NCI-H1417 (cell line): ENCODE results near the gene EGFR.

ENCODE experiments used
- DNase-seq, 3 experiments: peaks; one replicate each; lab custom pipeline; 2025; lab: John Stamatoyannopoulos, UW

Gene EGFR

DNA sequence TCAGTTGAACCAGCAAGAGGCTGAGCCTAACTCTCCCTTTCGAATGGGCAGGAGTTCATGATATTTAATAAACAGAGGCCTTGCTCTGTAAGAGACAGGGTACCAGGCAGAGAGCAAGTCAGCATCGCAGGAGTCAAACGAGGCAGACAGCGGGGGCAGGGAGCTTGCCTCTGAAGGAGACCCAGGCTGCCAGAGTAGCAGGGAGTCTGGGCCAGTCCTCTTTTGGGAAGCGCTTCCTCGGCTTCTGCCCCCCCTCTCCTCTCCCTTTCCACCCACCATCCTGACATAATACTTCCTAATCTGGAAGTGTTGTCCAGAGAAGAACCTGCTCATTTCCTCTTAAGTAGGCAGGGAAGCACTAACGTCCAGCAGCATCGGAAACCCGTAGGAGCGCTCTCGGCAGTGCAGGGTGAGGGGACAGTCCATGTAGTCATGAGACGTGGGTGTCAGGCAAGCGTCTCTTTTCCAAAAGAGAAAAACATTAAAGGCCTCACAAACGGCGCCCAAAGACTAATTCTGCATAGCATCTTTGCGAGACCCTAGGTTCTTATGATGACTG is 171.1 kb downstream of the EGFR start:
- DNase-seq = no peak

DNA sequence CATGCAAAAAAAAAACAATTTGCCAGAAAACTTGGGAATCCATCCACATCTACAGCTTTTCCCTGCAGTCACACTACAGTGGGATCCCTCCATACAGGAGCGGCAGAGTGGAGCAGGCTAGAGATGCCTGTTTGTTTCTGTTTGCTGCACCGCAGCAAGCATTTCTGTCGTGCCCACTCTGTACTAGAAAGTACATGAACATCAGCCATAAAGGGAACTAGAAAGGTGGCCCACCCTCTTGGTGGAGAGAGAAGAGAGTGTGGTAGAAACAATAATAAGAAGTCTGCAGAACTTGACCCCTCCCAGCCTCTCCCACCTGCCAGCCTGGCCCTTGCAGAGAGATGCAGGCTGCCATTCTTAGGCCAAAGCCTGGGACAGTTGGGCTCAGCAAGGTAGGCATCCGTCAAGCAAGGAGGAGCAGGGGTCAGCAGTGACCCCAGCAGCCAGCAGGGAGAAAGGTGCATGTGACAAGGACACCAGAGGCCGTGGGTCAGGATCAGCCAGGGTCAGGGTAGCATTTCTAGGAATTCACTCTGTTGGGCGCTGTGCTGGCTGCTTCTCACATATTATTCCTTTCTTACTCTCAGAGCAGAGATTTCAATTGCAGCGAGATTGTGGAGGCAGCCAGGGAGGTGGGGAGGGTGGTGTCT is 171.8 kb downstream of the EGFR start:
- DNase-seq = no peak

DNA sequence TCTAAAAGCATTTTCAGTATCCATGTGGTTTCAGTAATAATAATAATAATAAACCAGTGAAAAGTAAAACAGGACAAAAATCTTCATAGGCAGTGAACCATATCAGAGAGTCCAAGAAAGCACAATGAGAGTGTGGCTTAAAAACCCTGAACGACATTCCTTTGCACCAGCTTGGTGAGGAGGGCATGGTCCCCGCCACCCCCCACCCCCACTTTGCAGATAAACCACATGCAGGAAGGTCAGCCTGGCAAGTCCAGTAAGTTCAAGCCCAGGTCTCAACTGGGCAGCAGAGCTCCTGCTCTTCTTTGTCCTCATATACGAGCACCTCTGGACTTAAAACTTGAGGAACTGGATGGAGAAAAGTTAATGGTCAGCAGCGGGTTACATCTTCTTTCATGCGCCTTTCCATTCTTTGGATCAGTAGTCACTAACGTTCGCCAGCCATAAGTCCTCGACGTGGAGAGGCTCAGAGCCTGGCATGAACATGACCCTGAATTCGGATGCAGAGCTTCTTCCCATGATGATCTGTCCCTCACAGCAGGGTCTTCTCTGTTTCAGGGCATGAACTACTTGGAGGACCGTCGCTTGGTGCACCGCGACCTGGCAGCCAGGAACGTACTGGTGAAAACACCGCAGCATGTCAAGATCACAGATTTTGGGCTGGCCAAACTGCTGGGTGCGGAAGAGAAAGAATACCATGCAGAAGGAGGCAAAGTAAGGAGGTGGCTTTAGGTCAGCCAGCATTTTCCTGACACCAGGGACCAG is 172.5 kb downstream of the EGFR start:
- no peak for DNase-seq

DNA sequence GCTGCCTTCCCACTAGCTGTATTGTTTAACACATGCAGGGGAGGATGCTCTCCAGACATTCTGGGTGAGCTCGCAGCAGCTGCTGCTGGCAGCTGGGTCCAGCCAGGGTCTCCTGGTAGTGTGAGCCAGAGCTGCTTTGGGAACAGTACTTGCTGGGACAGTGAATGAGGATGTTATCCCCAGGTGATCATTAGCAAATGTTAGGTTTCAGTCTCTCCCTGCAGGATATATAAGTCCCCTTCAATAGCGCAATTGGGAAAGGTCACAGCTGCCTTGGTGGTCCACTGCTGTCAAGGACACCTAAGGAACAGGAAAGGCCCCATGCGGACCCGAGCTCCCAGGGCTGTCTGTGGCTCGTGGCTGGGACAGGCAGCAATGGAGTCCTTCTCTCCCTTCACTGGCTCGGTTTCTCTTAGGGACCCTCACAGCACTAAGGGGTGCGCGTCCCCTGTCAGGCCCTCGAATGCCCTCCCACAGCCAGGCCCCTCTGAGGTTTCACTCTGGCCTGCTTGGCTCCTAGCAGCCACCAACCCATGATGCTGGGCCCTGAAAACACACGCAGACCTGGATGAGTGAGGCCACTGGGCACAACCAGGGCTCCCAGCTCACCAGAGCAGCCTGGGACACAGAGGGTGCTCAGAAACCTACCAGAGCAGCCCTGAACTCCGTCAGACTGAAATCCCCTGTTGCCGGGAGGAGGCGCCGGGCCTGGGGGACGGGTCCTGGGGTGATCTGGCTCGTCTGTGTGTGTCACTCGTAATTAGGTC is 173.3 kb downstream of the EGFR start:
- no peak for DNase-seq

- no peak for DNase-seq
Measured at GRCh38 chr7:55192723-55193122, 173.9 kb downstream of the EGFR start.

DNA sequence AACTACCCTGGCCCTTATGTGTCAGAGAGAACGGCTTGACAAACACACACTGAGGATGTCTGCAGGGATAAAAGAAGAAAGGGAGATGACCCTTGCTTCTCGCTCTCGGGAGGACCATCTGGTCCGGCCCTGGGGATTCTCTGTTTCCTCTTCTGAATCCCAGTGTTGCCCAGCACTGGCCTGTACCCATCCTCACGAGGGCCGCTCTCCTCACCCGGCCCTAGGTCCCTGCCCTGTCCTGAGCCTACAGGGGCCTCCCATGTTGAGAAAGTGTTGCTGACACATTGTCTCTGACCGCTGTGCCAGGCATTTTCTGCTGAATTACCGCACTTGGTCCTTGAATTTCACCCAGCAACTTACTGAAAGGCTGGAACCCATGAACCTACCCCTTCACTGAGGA is 174.4 kb downstream of the EGFR start:
- DNase-seq = no peak

- DNase-seq = no peak
Measured at GRCh38 chr7:55194522-55194921, 175.7 kb downstream of the EGFR start.

DNA sequence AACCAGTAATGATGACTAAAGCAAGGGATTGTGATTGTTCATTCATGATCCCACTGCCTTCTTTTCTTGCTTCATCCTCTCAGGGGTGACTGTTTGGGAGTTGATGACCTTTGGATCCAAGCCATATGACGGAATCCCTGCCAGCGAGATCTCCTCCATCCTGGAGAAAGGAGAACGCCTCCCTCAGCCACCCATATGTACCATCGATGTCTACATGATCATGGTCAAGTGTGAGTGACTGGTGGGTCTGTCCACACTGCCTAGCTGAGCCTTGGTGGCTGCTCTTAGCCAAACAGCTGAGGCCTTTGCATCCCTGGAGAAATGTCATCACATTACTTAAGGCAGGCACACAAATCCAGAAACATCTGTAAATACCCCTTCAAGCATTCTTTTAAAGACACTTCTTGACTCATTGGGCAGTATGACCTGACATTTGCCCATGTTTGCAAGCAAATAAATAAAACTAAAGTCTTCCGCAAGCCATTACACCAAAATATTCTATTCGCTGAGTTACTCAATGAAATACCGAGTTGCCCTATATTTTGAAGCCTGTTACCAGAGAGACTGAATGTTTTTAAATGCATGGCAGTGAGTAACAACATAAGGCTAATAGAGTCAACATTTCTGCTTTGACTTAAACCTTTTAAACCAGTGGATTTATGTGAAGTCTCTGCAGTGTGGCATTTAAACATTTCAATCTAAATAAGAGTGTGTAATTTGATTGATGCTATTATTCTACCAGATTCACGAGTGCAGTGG is 180.0 kb downstream of the EGFR start:
- DNase-seq = no peak

- DNase-seq = no peak
Measured at GRCh38 chr7:55199418-55199817, 180.6 kb downstream of the EGFR start.

GRCh38 chr7:55200441-55200840 is 181.6 kb downstream of the EGFR start:
- no peak for DNase-seq

- no peak for DNase-seq
Measured at GRCh38 chr7:55202150-55202913, 183.5 kb downstream of the EGFR start.

DNA sequence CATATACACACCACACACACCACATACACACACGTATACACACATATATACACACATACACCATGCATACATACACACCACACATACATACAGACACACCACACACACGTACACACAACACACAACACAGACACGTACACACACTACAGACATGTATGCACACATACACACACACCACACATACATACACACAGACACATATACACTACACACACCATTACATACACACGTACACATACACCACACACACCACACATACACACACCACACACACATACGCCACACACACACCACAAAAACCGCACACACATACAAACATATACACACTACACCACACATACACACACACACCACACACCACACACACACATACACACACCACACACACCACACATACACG is 184.5 kb downstream of the EGFR start:
- DNase-seq = no peak

DNA sequence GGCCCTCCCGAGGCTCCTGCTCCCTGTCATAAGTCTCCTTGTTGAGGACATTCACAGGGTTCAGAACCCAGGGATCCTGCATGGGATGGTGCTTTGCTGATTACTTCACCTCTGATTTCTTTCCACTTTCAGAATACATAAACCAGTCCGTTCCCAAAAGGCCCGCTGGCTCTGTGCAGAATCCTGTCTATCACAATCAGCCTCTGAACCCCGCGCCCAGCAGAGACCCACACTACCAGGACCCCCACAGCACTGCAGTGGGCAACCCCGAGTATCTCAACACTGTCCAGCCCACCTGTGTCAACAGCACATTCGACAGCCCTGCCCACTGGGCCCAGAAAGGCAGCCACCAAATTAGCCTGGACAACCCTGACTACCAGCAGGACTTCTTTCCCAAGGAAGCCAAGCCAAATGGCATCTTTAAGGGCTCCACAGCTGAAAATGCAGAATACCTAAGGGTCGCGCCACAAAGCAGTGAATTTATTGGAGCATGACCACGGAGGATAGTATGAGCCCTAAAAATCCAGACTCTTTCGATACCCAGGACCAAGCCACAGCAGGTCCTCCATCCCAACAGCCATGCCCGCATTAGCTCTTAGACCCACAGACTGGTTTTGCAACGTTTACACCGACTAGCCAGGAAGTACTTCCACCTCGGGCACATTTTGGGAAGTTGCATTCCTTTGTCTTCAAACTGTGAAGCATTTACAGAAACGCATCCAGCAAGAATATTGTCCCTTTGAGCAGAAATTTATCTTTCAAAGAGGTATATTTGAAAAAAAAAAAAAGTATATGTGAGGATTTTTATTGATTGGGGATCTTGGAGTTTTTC is 186.5 kb downstream of the EGFR start:
- DNase-seq = no peak

- no peak for DNase-seq
Measured at GRCh38 chr7:55206235-55207029, 187.6 kb downstream of the EGFR start.

- DNase-seq = no peak
Measured at GRCh38 chr7:55207436-55208125, 188.8 kb downstream of the EGFR start.

GRCh38 chr7:55209366-55209765 is 190.5 kb downstream of the EGFR start:
- DNase-seq = no peak

- DNase-seq = no peak
Measured at GRCh38 chr7:55210176-55210575, 191.4 kb downstream of the EGFR start.

GRCh38 chr7:55210716-55211115 is 191.9 kb downstream of the EGFR start:
- DNase-seq = no peak

- DNase-seq = no peak
Measured at GRCh38 chr7:55211726-55212125, 192.9 kb downstream of the EGFR start.
